NCI-H128 (cell line): Measurements from ENCODE around the gene DOC2B.
"Not testable (repeated sequence)": the region's sequence is repeated elsewhere in the genome, so short reads cannot be mapped to it uniquely, and the experiment has no call there.

Experiments used
- DNase-seq: peaks from one replicate; lab custom pipeline; 2025; ENCODE audit not compliant: unreplicated experiment; lab: John Stamatoyannopoulos, UW

DOC2B gene

GRCh38 chr17:213286-214105 is 32.0 kb upstream of the DOC2B start:
- DNase-seq = no peak

- no peak for DNase-seq
Observed at GRCh38 chr17:210402-210801, 29.0 kb upstream of the DOC2B start.

GRCh38 chr17:208429-208828 is 27.0 kb upstream of the DOC2B start:
- no peak for DNase-seq

- DNase-seq = no peak
Observed at GRCh38 chr17:207775-208174, 26.3 kb upstream of the DOC2B start.

GRCh38 chr17:206941-207560 is 25.6 kb upstream of the DOC2B start:
- no peak for DNase-seq

GRCh38 chr17:206484-206883 is 25.0 kb upstream of the DOC2B start:
- not testable (repeated sequence) for DNase-seq

- DNase-seq = no peak
Observed at GRCh38 chr17:205817-206216, 24.4 kb upstream of the DOC2B start.

GRCh38 chr17:205148-205669 is 23.8 kb upstream of the DOC2B start:
- DNase-seq = no peak

- no peak for DNase-seq
Observed at GRCh38 chr17:204427-205147, 23.1 kb upstream of the DOC2B start.

- no peak for DNase-seq
Observed at GRCh38 chr17:202501-202951, 21.1 kb upstream of the DOC2B start.

GRCh38 chr17:201736-202135 is 20.3 kb upstream of the DOC2B start:
- not testable (repeated sequence) for DNase-seq

GRCh38 chr17:201257-201656 is 19.8 kb upstream of the DOC2B start:
- DNase-seq = not testable (repeated sequence)

- no peak for DNase-seq
Observed at GRCh38 chr17:200586-200985, 19.1 kb upstream of the DOC2B start.

GRCh38 chr17:199806-200545 is 18.5 kb upstream of the DOC2B start:
- no peak for DNase-seq

GRCh38 chr17:199191-199604 is 17.7 kb upstream of the DOC2B start:
- DNase-seq = no peak

GRCh38 chr17:198225-198624 is 16.8 kb upstream of the DOC2B start:
- not testable (repeated sequence) for DNase-seq

- DNase-seq = no peak
Observed at GRCh38 chr17:197352-197751, 15.9 kb upstream of the DOC2B start.

GRCh38 chr17:194828-195602 is 13.6 kb upstream of the DOC2B start:
- no peak for DNase-seq

- no peak for DNase-seq
Observed at GRCh38 chr17:193841-194806, 12.7 kb upstream of the DOC2B start.
